Measurements from ENCODE around the gene DNAH6.

DNAH6 gene

GRCh38 chr2:84629550-84629949 lies 113.3 kb downstream of the DNAH6 start:
- DNase-seq (ENCODE audit: low spot score) = no peak

DNA sequence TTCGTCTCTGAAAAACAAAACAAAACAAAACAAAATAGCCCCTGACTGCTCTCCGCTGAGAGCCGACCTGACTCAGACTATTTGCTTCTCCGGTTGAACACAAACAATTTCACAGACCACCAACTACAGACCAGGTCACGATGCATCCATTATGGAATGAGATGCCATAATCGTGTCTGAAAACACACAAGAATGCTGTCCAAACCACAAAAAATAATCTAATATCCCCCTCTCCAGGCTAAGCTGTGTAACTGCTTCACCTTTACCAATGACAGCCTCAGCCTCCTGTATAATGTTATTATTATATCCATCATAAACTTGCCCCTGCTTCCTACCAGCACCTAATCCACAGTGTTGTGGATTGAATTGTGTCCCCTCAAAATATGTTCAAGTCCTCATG lies 114.7 kb downstream of the DNAH6 start:
- DNase-seq (ENCODE audit: low spot score) = peak; percentile 57

- no peak for DNase-seq (ENCODE audit: low spot score)
Measured at GRCh38 chr2:84631985-84632384, 115.7 kb downstream of the DNAH6 start.

DNA sequence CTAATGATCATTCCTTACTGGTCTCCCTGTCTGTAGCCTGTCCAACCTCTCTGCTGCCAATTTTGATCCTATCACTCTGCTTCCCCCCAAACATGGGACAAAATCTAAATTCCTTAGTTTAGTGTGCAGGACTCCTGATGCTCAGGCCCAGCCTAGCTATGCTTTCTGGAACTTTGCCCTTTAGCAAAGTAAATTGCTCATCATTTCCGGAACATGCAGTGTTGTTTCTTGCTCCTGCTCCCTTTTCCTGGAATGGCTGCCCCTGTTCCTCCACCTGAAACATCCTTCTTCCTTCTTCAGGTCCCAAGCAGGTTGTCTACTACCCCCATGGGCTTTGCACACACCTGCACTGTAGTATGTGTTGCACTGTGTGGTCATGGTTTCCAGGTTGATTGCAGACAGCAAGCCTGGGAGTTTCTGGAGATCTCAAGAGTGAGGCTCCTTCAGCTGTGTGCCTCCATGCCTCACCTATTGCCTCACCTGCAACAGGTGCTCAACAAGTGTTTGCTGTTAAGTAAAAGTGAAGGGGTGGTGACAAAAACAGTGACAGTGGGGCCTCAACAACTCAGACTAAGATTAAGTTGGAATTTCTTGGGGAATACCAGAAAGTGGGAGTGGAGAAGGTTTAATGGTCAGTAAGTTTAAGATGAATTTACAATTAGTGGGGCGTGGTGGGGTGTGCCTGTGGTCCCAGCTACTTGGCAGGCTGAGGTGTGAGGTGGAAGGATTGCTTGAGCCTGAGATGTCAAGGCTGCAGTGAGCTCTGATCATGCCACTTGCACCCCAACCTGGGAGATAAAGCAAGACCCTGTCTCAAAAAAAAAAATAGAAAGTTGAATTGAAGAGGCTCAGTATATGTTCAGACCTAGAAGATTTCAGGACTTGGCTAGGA lies 120.0 kb downstream of the DNAH6 start:
- DNase-seq (ENCODE audit: low spot score) = no peak

DNA sequence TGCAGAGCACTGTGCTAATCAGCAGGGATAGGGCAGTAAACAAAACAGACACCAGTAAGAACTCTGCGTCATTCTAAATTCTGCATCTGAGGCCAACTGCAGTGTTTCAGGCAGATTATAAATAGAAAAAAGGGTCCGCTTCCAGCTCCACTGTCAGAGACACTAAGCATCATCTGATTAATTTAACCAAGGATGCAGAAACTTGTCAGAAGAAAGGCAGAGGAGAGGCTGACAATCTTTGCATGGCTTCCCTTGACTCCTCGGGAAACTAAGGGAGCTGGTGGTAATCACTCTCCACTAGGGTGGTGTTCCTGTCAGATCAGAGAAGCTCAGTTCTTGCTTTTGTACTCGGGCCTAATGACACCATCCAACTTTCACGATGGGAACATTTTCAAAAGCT lies 123.5 kb downstream of the DNAH6 start:
- no peak for DNase-seq (ENCODE audit: low spot score)

DNA sequence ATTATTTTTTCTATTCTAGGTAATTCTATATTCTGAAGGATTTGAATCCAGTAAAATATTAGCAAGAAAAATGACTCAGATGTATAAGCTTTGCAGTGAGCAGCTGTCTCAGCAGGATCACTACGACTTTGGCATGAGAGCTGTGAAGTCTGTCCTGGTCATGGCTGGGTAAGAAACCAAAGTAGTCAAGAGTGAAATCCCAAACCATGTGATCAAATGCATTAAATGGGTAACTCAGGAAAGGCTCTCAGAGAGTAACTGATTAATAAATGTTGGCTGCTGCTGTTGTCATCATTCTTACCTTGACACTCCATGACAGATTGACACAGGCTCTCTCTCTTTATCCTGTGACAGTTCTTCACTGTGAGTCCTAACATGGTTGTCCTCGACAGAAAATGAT lies 124.1 kb downstream of the DNAH6 start:
- DNase-seq (ENCODE audit: low spot score) = no peak

DNA sequence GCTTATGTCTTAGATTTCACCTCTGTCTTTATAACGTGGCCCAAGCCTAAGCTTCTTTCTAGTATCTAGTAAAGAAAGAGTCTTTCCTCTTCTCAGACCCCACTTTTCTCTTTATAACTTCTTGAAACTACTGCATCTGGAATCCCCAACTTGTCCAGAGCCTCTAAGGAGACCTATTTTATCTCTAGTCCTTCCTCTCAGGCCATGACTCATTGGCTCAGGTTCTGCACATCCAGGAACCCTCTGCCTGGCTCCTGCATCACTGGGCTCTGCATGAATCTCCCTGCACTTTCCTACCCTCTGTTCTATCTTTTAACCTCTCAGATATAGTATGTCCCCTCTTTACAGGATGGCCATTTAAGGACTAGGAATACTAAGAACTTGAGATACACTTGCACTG lies 124.7 kb downstream of the DNAH6 start:
- no peak for DNase-seq (ENCODE audit: low spot score)

DNA sequence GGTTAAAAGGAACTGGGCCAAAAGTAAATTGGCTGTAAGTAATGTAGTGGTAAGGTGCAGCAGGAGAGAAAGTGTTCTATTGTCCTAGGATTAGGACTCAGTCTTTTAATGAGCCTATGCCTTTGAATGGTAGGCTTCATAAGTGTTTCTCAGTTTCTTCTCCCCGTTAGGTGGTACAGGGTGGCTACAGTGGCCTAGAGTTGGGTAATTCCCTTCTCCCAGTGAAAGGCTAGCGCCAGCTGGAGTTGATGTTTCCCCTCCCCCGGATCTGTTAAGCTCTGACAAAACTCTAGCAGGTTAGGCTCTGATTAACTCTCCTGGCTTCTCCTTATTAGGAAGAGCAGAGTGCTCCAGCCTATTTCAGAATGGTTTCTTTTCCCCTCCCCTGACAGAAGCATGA lies 127.7 kb downstream of the DNAH6 start:
- DNase-seq (ENCODE audit: low spot score) = no peak

- DNase-seq (ENCODE audit: low spot score) = no peak
Measured at GRCh38 chr2:84646514-84646913, 130.2 kb downstream of the DNAH6 start.

DNA sequence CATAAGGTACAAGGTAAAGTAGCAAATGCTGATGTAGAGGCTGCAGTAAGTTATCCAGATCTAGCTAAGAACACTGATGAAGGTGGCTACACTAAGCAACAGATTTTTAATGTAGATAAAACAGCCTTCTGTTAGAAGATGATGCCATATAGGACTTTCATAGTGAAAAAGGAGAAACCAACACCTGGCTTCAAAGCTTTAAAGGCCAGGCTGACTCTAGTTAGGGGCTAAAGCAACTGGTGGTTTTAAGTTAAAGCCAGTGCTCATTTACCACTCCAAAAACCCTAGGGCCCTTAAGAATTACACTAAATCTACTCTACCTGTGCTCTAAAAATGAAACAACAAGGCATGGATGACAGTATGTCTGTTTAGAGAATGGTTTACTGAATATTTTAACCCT lies 131.0 kb downstream of the DNAH6 start:
- DNase-seq (ENCODE audit: low spot score) = no peak

- DNase-seq (ENCODE audit: low spot score) = no peak
Measured at GRCh38 chr2:84649058-84649457, 132.8 kb downstream of the DNAH6 start.

- no peak for DNase-seq (ENCODE audit: low spot score)
Measured at GRCh38 chr2:84649487-84650142, 133.3 kb downstream of the DNAH6 start.

GRCh38 chr2:84652431-84652830 lies 136.1 kb downstream of the DNAH6 start:
- DNase-seq (ENCODE audit: low spot score) = no peak

- DNase-seq (ENCODE audit: low spot score) = no peak
Measured at GRCh38 chr2:84653302-84653701, 137.0 kb downstream of the DNAH6 start.

DNA sequence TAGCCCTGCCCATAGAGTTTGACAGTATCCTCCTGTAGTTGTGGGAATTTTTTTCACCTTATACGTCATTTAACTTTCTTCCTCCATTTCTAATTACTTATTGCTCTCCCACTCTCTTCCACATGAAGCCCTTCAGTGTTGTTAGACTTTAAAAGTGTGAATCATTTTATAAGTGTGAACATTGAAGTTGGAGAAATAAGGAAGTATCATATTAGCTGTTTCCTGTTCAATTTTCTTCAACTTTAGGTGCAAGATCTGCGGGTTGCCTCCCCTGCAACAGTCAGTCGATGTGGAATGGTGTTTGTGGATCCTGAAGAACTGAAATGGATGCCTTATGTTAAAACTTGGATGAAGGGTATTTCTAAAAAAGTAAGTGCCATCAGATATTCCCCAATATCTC lies 138.1 kb downstream of the DNAH6 start:
- DNase-seq (ENCODE audit: low spot score) = no peak

GRCh38 chr2:84669122-84669521 lies 152.8 kb downstream of the DNAH6 start:
- DNase-seq (ENCODE audit: low spot score) = no peak

DNA sequence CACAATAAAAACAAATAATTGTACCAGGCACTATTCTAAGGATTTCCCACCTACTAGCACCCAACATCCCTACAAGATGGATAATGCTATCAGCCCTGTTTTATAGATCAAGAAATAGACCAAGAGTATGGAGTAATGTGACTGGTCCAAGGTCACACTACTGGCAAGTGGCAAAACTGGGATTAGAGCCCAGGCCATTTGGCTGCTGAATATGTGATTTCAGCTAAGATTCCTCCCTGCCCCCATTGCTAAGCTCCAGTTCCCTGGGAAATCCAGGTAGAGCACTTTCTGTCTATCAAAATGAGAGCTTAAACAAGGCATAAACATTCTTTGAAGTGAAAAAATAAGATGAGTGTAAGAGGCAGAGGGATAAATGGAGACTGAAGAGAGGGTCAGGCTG lies 157.8 kb downstream of the DNAH6 start:
- DNase-seq (ENCODE audit: low spot score) = no peak

DNA sequence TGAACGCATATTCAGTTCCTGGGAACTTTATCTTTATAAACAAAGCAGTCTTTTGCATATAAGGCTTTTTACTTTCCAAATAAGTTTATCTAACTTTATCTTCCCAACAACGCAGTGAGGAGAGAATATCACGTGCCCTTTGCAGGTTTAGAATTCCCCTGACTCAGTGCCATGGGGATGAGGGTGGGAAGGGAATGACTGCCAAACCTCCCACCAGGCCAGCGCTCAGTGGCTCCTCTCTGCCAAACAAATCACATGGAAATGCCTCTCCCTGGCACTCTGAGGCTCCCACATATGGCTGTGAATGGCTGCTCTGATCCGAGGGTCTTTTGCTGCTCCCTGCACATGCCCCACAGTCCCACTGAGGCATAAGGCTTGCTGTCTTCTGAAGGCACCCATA lies 158.3 kb downstream of the DNAH6 start:
- peak; percentile 11 for DNase-seq (ENCODE audit: low spot score)

GRCh38 chr2:84676295-84676694 lies 160.0 kb downstream of the DNAH6 start:
- DNase-seq (ENCODE audit: low spot score) = peak; percentile 28

DNA sequence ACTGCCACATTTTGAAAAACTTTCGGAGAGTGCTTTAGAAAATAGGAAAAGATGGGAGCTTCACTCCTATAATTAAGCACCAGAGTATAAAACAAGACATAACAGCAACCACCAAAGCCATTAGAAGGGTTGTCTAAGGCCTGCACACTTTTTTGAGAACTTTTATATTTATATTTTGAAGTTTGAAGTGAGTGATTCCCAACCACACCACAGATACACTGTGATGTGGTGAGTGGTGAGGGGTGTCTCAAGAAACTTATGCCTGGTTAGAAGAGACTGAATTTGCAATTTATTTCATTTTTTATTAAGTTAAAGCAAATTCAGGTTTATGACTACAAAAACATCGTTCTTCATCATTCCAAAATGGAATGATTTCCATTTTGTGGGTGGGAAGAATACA lies 161.9 kb downstream of the DNAH6 start:
- DNase-seq (ENCODE audit: low spot score) = no peak

DNA sequence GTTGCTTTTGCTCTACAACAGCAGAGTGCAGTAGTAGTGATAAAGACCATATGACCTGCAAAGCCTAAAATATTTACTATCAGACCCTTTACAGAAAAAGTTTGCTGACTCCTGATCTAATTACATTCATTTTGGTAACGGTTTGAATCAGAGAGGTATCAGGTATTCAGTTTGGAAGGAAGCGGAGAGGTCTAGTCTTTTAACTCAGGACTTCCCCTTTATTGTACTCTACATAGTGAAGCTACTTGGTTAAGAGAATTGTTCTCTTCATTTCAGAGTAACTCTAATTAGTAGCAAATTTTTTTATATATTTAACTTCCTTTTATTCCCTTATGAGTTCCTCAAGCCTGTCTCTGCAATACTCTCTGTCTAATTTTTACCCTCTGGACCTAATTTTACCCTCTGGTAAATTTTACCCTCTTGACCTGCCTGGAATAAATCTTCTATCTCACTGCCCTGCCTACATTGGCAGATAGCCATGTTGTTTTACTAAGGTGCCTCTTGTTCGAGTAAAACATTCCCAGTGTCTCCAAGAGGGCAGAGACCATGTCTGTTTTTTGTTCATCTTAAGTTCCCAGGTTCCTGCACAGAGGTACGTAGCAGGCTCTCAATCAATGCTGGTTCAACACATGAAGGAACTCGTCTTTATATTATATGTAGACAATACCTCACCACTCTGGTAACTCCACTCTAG lies 170.6 kb downstream of the DNAH6 start:
- no peak for DNase-seq (ENCODE audit: low spot score)

DNA sequence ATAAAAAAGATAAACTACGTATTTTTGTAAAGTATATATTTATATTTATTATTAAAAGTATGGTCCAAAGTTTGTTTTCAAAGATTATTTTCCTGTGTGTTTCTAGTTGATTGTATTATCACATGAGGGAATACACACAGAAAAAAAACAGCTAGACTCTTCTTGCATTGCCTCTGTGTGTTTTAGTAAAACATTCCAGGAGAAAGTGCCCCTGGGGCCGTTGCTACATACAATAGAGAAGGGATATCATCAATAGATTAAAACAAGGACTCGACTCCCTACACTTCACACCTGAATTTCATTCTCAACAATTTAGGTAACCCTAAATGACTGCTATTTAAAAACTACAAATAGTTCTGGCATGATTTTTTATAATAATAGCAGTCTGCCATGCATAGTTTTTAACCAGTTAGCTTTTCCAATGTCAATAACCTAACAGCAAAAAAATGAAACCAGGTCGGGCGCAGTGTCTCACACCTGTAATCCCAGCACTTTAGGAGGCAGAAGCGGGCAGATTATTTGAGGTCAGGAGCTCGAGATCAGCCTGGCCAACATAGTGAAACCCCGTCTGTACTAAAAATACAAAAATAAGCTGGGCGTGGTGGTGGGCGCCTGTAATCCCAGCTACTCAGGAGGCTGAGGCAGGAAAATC lies 171.3 kb downstream of the DNAH6 start:
- no peak for DNase-seq (ENCODE audit: low spot score)

DNA sequence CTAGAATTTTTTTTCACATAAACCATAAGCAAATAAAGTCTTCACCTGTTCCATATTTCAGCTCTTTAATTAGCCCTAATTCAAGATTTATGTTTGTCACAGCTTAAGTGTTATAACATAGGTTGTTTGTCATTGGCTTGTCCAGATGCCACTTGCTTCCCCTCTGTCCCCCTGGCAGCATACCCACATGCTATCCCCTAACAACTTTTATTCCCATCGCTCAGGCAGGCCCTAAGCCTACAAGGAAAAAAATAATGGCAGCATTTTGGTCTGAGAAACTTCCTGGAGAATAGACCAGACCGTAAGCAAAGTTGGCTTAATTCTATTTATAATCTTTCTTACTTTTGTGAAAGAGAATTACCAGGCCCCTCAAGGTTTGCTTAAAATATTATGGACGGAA lies 173.9 kb downstream of the DNAH6 start:
- no peak for DNase-seq (ENCODE audit: low spot score)
